Suprapubic skin (tissue), 4 donors: ENCODE measurements around the gene ARL5A.

Experiments used
- POLR2A ChIP-seq, 2 donors: fragments of 450-650 bp; IDR thresholded peaks; one replicate each; pipeline ENCODE4 v1.6.1; 2017; ENCODE audit warnings: antibody characterized with exemption in 2 of 2, mild to moderate bottlenecking in 2 of 2, moderate library complexity in 2 of 2
- POLR2AphosphoS5 ChIP-seq, 3 donors: sonication (generic); formaldehyde crosslinking; IDR thresholded peaks; one replicate each; pipeline ENCODE4 v1.6.1; 2017; ENCODE audit warnings: antibody characterized with exemption in 3 of 3
- TF ChIP-seq, protein P1 (sequence below), 2 donors: fragments of 200-600 bp in 1 of 2; fragments of 450-650 bp in 1 of 2; sonication (generic) in 1 of 2; IDR thresholded peaks; one replicate each; pipeline ENCODE4 v1.5.1; 2016 to 2019; ENCODE audit warnings: antibody characterized with exemption in 2 of 2, mild to moderate bottlenecking in 1 of 2, moderate library complexity in 1 of 2

DNA sequence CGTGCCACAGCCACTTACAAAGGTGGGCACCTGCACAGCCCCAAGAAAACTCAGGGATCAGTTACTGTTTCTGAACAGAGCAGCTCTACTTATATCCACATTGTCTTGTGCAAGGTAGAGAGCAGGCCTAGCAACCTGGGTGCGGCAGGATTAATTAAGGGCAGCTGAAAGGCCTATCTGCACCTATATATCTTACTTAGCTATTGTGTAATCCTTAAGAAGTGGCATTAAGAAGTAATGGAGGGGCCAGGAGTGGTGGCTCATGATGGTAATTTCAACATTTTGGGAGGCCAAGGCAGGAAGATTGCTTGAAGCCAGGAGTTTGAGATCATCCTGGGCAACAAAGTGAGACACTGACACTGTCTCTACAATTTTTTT, 12.8 kb upstream of the ARL5A start:
- TF ChIP-seq, protein P1, sequence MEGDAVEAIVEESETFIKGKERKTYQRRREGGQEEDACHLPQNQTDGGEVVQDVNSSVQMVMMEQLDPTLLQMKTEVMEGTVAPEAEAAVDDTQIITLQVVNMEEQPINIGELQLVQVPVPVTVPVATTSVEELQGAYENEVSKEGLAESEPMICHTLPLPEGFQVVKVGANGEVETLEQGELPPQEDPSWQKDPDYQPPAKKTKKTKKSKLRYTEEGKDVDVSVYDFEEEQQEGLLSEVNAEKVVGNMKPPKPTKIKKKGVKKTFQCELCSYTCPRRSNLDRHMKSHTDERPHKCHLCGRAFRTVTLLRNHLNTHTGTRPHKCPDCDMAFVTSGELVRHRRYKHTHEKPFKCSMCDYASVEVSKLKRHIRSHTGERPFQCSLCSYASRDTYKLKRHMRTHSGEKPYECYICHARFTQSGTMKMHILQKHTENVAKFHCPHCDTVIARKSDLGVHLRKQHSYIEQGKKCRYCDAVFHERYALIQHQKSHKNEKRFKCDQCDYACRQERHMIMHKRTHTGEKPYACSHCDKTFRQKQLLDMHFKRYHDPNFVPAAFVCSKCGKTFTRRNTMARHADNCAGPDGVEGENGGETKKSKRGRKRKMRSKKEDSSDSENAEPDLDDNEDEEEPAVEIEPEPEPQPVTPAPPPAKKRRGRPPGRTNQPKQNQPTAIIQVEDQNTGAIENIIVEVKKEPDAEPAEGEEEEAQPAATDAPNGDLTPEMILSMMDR (IDR thresholded peaks at IDR 0.05) = no peak
- TF ChIP-seq POLR2A (IDR thresholded peaks at IDR 0.05) = no peak
- TF ChIP-seq POLR2AphosphoS5 (IDR thresholded peaks at IDR 0.05) = no peak
